ENCODE measurements around the gene PIGU. TPM values are rescaled to one million over a fixed set of nuclear protein-coding genes. Genes with fewer than 3 reads are reported as not detected.

PIGU gene
- total RNA-seq, 1 experiment from 2014 or later = 32.8 TPM

- no peak overlapping the region for H2BK12ac ChIP-seq (ENCODE audit: insufficient read length, low read depth, low read length)
- DNase-seq = no peak
- no peaks in the 10 kb centered on the region for H3K23me2 ChIP-seq (ENCODE audit: insufficient read length, low read depth, low read length, poor library complexity, severe bottlenecking)
- peak overlapping the region in 1 of 3 experiments; percentile 31; a peak in 1 of 7 replicates for H3K27ac Mint-ChIP-seq
- H4K91ac ChIP-seq (ENCODE audit: insufficient read length, low read depth, low read length) = no peak overlapping the region
- no peak overlapping the region for H2BK5ac ChIP-seq (ENCODE audit: insufficient read length, low read length)
- no peaks in the 10 kb centered on the region for H3K79me2 ChIP-seq (ENCODE audit: insufficient read depth, low read length)
- H3T11ph ChIP-seq (ENCODE audit: low read length) = no peak overlapping the region
- no peaks in the 10 kb centered on the region for H3K79me1 ChIP-seq (ENCODE audit: insufficient read depth, low read depth, low read length, poor library complexity, severe bottlenecking)
- no peak overlapping the region for H2BK20ac ChIP-seq (ENCODE audit: low read depth, low read length, poor library complexity, severe bottlenecking)
- H2AFZ ChIP-seq (ENCODE audit: low read length) = no peak overlapping the region
- H3K14ac ChIP-seq (ENCODE audit: insufficient read depth, low read length) = no peak overlapping the region
- H4K5ac ChIP-seq (ENCODE audit: insufficient read length, low read depth, low read length) = no peak overlapping the region
- H3K4ac ChIP-seq (ENCODE audit: low read depth, low read length) = no peak overlapping the region
- no peak overlapping the region for H2BK15ac ChIP-seq (ENCODE audit: low read depth, low read length)
- H3K4me1 Mint-ChIP-seq = no peaks in the 10 kb centered on the region
- H3K4me2 ChIP-seq (ENCODE audit: insufficient read depth, insufficient read length, low read length) = no peak overlapping the region
- no CpG with 5 or more reads among the region's 6 CpGs for WGBS (ENCODE audit: extremely low coverage, insufficient read length, low lambda C conversion rate)
- no peak overlapping the region for H3K27ac ChIP-seq (ENCODE audit: insufficient read length, low read depth, low read length)
- no peaks in the 10 kb centered on the region for H3K27me3 ChIP-seq (ENCODE audit: insufficient read depth, low read length)
- no peak overlapping the region for H3K4me3 Mint-ChIP-seq
- no peak overlapping the region for H3K18ac ChIP-seq (ENCODE audit: insufficient read length, low read depth, low read length)
- H4K20me1 ChIP-seq (ENCODE audit: control insufficient read depth, insufficient read depth, insufficient read length) = no peaks in the 10 kb centered on the region
- no peak for TF ChIP-seq CTCF (conservative IDR thresholded peaks at IDR 0.05)
- no peak overlapping the region for H3K23ac ChIP-seq (ENCODE audit: insufficient read length, low read depth, low read length)
- no peaks in the 10 kb centered on the region for H3K4me1 ChIP-seq (ENCODE audit: insufficient read depth, low read length)
- H3K56ac ChIP-seq (ENCODE audit: insufficient read length, low read depth, low read length) = no peak overlapping the region
- no peak overlapping the region for H4K8ac ChIP-seq (replicated peaks; ENCODE audit: insufficient read length, low read depth, low read length)
- H3K9ac ChIP-seq (ENCODE audit: extremely low read depth, insufficient read length, low read length) = no peak overlapping the region
- H3K27me3 Mint-ChIP-seq (ENCODE audit: low read depth) = no peaks in the 10 kb centered on the region; the same call in 1 of the 2 replicates
- no peak overlapping the region for H2AK5ac ChIP-seq (ENCODE audit: insufficient read length, low read length)
- peaks cover 0 to 12% (median 6%) of the 10 kb centered on the region in 3 experiments; a peak in 4 of 7 replicates for H3K36me3 Mint-ChIP-seq (ENCODE audit: insufficient read depth in 1 of 3, low read depth in 3 of 3)
- no peaks in the 10 kb centered on the region for H3K9me3 Mint-ChIP-seq
- H2BK120ac ChIP-seq (ENCODE audit: low read depth, low read length, poor library complexity, severe bottlenecking) = no peak overlapping the region
- H3K9me3 ChIP-seq (ENCODE audit: control insufficient read depth, low read depth, low read length) = no peaks in the 10 kb centered on the region
Observed at GRCh38 chr20:34583544-34583943, 93.3 kb downstream of the PIGU start.
